ENCODE measurements around the gene PCDHGB4.
"Not testable (repeated sequence)": the region's sequence is repeated elsewhere in the genome, so short reads cannot be mapped to it uniquely, and the experiment has no call there.

Gene PCDHGB4

DNA sequence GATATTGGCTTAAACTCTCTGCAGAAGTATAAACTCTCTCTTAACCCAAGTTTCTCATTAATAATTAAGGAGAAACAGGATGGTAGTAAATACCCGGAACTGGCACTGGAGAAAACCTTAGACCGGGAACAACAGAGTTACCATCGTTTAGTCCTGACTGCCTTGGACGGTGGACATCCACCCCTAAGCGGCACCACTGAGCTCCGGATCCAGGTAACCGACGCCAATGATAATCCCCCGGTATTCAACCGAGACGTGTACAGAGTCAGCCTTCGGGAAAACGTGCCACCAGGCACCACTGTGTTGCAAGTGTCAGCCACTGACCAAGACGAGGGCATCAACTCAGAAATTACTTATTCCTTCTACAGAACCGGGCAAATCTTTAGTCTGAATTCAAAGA is 11.1 kb downstream of the PCDHGB4 start:
- DNase-seq (ENCODE audit: low spot score) = no peak

DNA sequence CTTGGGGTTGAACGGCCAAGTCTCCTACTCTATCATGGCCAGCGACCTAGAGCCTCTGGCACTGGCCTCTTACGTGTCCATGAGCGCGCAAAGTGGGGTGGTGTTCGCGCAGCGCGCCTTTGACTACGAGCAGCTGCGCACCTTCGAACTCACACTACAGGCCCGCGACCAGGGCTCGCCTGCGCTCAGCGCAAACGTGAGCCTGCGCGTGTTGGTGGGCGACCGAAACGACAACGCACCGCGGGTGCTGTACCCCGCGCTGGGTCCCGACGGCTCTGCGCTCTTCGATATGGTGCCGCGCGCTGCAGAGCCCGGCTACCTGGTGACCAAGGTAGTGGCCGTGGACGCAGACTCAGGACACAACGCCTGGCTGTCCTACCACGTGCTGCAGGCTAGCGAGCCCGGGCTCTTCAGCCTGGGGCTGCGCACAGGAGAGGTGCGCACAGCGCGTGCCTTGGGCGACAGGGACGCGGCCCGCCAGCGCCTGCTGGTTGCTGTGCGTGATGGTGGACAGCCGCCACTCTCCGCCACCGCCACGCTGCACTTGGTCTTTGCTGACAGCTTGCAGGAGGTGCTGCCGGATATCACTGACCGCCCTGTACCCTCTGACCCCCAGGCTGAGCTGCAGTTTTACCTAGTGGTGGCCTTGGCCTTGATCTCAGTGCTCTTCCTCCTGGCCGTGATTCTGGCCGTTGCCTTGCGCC is 12.2 kb downstream of the PCDHGB4 start:
- DNase-seq (ENCODE audit: low spot score) = no peak

- peak; percentile 8 for DNase-seq (ENCODE audit: low spot score)
Observed at GRCh38 chr5:141402553-141403243, 15.2 kb downstream of the PCDHGB4 start, which contains the start of gene PCDHGA9. Gene PCDHGA9 (plus strand): TSS chr5:141402778. CDS start chr5:141402953, 175 bp downstream.

GRCh38 chr5:141403387-141403786 is 15.9 kb downstream of the PCDHGB4 start:
- no peak for DNase-seq (ENCODE audit: low spot score)

- DNase-seq (ENCODE audit: low spot score) = not testable (repeated sequence)
Observed at GRCh38 chr5:141407790-141408505, 20.4 kb downstream of the PCDHGB4 start, which contains the start of gene PCDHGB6. Gene PCDHGB6 (plus strand): TSS chr5:141408021. CDS start chr5:141408203, 182 bp downstream.

DNA sequence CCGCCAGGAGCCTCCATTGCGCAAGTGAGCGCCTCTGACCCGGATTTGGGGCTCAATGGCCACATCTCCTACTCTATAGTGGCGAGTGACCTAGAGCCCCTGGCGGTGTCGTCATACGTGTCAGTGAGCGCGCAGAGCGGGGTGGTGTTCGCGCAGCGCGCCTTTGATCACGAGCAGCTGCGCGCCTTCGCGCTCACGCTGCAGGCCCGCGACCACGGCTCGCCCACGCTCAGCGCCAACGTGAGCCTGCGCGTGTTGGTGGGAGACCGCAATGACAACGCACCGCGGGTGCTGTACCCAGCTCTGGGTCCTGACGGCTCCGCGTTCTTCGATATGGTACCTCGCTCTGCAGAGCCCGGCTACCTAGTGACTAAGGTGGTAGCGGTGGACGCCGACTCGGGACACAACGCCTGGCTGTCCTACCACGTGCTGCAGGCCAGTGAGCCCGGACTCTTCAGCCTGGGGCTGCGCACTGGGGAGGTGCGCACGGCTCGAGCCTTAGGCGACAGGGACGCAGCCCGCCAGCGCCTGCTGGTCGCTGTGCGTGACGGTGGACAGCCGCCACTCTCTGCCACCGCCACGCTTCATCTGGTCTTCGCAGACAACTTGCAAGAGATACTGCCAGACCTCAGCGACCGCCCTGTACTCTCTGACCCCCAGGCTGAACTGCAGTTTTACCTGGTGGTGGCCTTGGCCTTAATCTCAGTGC is 22.3 kb downstream of the PCDHGB4 start:
- no peak for DNase-seq (ENCODE audit: low spot score)

GRCh38 chr5:141411575-141411974 is 24.1 kb downstream of the PCDHGB4 start:
- DNase-seq (ENCODE audit: low spot score) = no peak

- DNase-seq (ENCODE audit: low spot score) = peak; percentile 12
Observed at GRCh38 chr5:141412854-141413539, 25.5 kb downstream of the PCDHGB4 start, which contains the start of gene PCDHGA10. Gene PCDHGA10 (plus strand): TSS chr5:141412987. CDS start chr5:141413176, 189 bp downstream.

DNA sequence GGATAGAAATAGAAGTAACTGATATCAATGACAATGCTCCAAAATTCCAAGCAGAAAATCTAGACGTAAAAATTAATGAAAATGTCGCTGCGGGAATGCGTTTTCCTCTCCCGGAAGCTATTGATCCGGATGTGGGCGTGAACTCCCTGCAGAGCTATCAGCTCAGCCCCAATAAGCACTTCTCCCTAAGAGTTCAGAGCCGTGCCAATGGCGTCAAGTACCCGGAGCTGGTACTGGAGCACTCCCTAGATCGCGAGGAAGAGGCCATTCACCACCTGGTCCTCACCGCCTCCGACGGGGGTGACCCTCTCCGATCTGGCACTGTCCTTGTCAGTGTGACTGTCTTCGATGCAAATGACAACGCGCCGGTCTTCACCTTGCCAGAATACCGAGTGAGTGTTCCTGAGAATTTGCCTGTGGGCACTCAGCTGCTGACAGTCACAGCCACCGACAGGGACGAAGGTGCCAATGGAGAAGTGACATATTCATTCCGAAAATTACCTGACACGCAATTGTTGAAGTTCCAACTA is 26.1 kb downstream of the PCDHGB4 start:
- DNase-seq (ENCODE audit: low spot score) = no peak

DNA sequence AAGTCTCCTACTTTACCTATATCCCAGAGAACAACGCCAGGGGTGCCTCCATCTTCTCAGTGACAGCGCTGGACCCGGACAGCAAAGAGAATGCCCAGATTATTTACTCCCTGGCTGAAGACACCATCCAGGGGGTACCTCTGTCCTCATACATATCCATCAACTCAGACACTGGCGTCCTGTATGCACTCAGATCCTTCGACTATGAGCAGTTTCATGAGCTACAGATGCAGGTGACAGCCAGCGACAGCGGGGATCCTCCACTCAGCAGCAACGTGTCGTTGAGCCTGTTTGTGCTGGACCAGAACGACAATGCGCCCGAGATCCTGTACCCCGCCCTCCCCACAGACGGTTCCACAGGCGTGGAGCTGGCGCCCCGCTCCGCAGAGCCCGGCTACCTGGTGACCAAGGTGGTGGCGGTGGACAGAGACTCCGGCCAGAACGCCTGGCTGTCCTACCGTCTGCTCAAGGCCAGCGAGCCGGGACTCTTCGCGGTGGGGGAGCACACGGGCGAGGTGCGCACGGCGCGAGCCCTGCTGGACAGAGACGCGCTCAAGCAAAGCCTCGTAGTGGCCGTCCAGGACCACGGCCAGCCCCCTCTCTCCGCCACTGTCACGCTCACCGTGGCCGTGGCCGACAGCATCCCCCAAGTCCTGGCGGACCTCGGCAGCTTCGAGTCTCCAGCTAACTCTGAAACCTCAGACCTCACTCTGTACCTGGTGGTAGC is 27.2 kb downstream of the PCDHGB4 start:
- not testable (repeated sequence) for DNase-seq (ENCODE audit: low spot score)

DNA sequence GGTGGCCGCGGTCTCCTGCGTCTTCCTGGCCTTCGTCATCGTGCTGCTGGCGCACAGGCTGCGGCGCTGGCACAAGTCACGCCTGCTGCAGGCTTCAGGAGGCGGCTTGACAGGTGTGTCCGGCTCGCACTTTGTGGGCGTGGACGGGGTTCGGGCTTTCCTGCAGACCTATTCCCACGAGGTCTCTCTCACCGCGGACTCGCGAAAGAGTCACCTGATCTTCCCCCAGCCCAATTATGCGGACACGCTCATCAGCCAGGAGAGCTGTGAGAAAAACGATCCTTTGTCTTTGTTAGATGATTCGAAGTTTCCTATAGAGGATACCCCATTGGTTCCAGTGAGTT is 27.7 kb downstream of the PCDHGB4 start:
- not testable (repeated sequence) for DNase-seq (ENCODE audit: low spot score)

GRCh38 chr5:141417494-141418172 is 30.1 kb downstream of the PCDHGB4 start, which contains the start of gene PCDHGB7:
Gene PCDHGB7 (plus strand): TSS chr5:141417677. CDS start chr5:141417860, 183 bp downstream.
- DNase-seq (ENCODE audit: low spot score) = peak; percentile 16

DNA sequence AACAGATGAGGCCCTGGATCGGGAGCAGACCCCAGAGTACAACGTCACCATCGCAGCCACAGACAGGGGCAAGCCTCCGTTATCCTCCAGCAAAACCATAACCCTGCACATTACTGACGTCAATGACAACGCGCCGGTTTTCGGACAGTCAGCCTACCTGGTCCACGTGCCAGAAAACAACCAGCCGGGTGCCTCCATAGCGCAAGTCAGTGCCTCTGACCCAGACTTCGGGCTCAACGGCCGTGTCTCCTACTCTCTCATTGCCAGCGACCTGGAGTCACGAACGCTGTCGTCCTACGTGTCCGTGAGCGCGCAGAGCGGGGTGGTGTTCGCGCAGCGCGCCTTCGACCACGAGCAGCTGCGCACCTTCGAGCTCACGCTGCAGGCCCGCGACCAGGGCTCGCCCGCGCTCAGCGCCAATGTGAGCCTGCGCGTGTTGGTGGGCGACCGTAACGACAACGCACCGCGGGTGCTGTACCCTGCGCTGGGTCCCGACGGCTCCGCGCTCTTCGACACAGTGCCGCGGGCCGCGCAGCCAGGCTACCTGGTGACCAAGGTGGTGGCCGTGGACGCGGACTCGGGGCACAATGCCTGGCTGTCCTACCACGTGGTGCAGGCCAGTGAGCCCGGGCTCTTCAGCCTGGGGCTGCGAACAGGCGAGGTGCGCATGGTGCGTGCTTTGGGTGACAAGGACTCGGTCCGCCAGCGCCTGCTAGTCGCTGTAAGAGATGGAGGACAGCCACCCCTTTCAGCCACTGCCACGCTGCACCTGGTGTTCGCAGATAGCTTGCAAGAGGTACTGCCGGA is 31.8 kb downstream of the PCDHGB4 start:
- no peak for DNase-seq (ENCODE audit: low spot score)

- no peak for DNase-seq (ENCODE audit: low spot score)
Observed at GRCh38 chr5:141420855-141421488, 33.5 kb downstream of the PCDHGB4 start, which contains the start of gene PCDHGA11. Gene PCDHGA11 (plus strand): TSS chr5:141421051. CDS start chr5:141421228, 177 bp downstream.

GRCh38 chr5:141421489-141421855 is 34.0 kb downstream of the PCDHGB4 start:
- no peak for DNase-seq (ENCODE audit: low spot score)

DNA sequence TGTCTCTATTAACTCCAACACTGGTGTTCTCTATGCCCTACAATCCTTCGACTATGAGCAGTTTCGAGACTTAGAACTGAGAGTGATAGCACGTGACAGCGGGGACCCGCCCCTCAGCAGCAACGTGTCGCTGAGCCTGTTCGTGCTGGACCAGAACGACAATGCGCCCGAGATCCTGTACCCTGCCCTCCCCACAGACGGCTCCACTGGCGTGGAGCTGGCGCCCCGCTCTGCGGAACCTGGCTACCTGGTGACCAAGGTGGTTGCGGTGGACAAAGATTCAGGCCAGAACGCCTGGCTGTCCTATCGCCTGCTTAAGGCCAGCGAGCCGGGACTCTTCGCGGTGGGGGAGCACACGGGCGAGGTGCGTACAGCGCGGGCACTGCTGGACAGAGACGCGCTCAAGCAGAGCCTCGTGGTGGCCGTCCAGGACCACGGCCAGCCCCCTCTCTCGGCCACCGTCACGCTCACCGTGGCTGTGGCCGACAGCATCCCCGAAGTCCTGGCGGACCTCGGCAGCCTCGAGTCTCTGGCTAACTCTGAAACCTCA is 35.3 kb downstream of the PCDHGB4 start:
- DNase-seq (ENCODE audit: low spot score) = no peak

DNA sequence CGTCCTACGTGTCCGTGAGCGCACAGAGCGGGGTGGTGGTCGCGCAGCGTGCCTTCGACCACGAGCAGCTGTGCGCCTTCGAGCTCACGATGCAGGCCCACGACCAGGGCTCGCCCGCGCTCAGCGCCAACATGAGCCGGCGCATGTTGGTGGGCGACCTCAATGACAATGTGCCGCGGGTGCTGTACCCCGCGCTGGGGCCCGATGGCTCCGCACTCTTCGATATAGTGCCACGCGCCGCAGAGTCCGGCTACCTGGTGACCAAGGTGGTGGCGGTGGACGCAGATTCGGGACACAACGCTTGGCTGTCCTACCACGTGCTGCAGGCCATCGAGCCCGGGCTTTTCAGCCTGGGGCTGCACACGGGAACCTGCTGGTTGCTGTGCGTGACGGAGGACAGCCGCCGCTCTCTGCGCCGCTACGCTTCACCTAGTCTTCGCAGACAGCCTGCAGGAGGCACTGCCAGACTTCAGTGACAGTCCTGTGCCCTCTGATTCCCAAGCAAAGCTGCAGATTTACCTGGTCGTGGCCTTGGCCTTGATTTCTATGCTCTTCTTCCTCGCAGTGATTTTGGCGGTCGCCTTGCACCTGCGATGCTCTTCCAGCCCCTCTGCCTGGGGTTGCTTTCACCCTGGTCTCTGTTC is 40.4 kb downstream of the PCDHGB4 start:
- no peak for DNase-seq (ENCODE audit: low spot score)

Data from pons (tissue), 1 donor.